ENCODE results near the gene WBP2NL. TPM values are rescaled to one million over a fixed set of nuclear protein-coding genes. Genes with fewer than 3 reads are reported as not detected.
"Not testable (repeated sequence)": the region's sequence is repeated elsewhere in the genome, so short reads cannot be mapped to it uniquely, and the experiment has no call there.

WBP2NL gene, protein sequence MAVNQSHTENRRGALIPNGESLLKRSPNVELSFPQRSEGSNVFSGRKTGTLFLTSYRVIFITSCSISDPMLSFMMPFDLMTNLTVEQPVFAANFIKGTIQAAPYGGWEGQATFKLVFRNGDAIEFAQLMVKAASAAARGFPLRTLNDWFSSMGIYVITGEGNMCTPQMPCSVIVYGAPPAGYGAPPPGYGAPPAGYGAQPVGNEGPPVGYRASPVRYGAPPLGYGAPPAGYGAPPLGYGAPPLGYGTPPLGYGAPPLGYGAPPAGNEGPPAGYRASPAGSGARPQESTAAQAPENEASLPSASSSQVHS
- 0.42 TPM for total RNA-seq

DNA sequence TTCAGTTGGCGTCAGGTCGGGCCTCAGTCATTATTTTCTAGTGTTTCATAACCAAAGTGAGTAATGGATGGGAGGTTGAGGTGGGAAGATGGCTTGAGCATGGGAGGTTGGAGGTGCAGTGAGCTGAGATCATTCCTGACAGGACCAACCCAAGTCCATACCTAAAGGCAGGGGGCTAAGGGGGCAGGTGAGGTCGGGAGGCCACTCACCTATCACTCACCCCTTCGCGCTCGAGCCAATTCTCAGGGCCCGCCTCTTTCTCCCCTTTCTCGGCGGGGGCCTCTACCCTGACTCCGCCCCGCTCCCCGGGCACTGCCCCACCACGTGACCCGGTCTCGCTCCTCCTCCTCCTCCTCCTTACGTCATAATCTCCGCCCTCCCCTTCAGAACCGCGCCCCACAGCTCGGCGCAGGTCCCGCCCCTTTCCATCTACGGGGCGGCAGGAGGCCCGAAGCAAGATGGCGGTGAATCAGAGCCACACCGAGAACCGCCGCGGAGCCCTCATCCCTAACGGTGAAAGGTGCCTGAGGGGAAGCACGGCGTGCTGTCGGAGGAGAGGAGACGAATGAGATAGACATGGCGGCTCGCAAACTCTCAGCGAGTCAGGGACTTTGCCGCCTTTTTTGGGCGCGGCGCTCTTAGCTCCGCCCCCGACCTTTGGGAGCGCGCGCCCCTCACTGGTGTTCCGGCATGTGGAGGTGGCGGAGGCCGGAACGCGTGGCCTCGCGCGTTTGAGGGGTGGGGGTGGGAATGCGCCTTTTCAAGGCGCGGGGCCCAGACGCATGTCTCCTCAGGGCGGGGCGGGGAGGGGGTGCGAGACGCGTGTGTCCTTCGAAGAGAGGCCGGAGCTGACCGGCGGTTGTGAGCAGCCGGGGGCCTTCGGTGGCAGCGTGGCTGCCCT lies at the start of gene WBP2NL:
Gene WBP2NL, plus strand, starts transcription at position 428 of the 901 bp plus-strand sequence. Its CDS starts 31 bp downstream, at position 459.
- no peaks in the 10 kb centered on the region for H3K27me3 ChIP-seq (ENCODE audit: insufficient read depth, low read length)
- H3K4me3 ChIP-seq (ENCODE audit: low read length): peak within 1 kb of the TSS; percentile 58
- H3K9me3 ChIP-seq (ENCODE audit: low read depth, low read length): no peaks in the 10 kb centered on the region
- peaks cover 19% of the 10 kb centered on the region for H3K4me1 ChIP-seq (ENCODE audit: insufficient read depth, low read length)

DNA sequence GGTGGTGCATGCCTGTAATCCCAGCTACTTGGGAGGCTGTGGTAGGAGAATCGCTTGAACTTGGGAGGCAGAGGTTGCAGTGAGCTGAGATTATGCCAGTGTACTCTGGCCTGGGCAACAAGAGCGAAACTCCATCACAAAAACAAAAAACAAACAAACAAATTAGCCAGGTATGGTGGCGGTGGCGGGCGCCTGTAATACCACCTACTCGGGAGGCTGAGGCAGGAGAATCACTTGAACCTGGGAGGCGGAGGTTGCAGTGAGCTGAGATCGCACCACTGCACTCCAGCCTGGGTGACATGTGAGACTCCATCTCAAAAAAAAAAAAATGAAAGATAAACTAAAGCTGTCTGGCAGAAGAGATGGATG lies 49.7 kb upstream of the WBP2NL start:
- not testable (repeated sequence) for H3K4me3 ChIP-seq (ENCODE audit: low read length); H3K27me3 ChIP-seq (ENCODE audit: insufficient read depth, low read length); H3K9me3 ChIP-seq (ENCODE audit: low read depth, low read length)
- peaks cover 22% of the 10 kb centered on the region for H3K4me1 ChIP-seq (ENCODE audit: insufficient read depth, low read length)

DNA sequence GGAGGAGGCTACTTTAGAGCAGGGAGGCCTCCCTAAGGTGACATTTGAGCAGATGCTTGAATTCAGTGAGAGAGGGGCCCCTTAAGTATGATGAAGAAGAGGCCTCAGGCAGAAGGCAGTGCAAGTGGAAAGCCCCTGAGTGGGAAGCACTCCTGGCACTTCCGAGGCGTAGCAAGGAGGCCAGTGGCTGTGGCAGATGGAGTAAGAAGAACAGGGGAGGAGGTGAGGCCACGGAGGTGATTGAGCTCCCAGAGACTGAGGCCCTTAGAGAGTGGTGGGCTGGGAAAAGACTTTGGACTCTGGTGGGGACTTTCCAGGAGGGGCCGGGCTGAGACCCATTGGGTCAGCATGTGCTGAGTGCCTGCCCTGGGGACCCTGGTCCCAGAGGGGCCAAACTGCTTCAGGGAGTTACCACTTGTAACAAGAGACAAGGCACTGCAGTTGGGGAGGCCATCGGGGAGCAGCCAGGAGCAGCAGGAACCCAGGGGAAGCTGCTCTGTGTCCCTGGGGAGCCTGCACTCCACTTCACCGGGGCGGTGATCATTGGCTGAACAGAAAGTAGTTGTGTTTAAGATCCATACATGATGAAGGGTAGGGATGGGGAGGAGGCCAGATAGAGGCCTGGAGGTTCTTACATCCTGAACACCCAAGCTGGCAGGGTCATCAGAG lies 49.2 kb upstream of the WBP2NL start:
- no peaks in the 10 kb centered on the region for H3K27me3 ChIP-seq (ENCODE audit: insufficient read depth, low read length)
- H3K9me3 ChIP-seq (ENCODE audit: low read depth, low read length): no peaks in the 10 kb centered on the region
- H3K4me1 ChIP-seq (ENCODE audit: insufficient read depth, low read length): peaks cover 22% of the 10 kb centered on the region
- H3K4me3 ChIP-seq (ENCODE audit: low read length): no peak overlapping the region

DNA sequence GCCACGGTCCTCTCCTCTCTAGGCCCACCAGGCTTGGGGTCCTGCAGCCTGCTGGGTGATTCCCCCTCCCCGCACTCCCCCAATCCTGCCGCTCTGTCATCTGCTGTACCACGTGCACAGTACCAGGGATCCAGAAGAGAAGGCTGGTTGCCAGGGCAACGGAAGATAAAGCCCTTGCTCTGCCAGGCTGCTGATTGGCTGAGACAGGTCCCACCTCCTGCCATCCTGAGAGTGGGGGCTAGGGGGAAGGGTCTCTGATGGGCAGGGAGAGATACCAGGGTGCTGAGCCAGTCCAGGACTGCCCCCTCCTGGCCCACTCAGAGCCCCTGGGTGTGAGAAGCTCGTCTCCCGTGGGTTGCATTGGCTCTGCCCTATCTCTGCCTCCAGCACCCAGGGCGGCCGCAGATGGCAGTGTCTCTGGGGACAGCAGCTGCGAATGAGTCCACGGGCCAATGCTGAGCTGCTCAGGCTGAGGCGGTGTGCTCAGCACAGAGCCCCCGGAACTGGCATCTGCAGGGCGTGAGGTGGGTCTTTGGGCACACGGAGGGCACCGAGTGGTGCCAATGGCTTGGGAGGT lies 46.6 kb upstream of the WBP2NL start, which contains the start of gene SMIM45:
Gene SMIM45, plus strand, starts transcription at position 253 of the 577 bp plus-strand sequence.
- H3K27me3 ChIP-seq (ENCODE audit: insufficient read depth, low read length): no peaks in the 10 kb centered on the region
- no peak within 1 kb of the TSS for H3K4me3 ChIP-seq (ENCODE audit: low read length)
- no peaks in the 10 kb centered on the region for H3K9me3 ChIP-seq (ENCODE audit: low read depth, low read length)
- peaks cover 7% of the 10 kb centered on the region for H3K4me1 ChIP-seq (ENCODE audit: insufficient read depth, low read length)

DNA sequence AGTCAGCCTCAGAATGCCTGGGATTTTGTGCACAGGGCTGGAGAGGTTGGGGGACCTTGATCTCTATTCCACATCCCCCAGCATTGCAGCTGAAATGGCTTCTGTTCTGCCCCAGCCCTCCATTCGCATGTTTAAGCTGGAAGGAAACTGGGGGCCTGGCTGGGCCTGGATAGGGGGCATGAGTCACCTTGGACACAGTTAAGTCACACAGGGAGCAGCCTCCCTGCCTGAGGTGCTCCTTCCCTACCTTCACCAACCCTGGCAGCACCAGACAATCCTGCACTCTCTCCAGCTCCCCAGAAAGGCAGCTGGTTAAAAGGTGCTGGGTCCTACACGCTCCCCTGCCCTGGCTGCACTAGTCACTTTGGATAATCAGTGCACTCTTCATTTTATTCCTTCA lies 45.9 kb upstream of the WBP2NL start:
- H3K4me1 ChIP-seq (ENCODE audit: insufficient read depth, low read length): peaks cover 4% of the 10 kb centered on the region
- H3K27me3 ChIP-seq (ENCODE audit: insufficient read depth, low read length): no peaks in the 10 kb centered on the region
- no peaks in the 10 kb centered on the region for H3K9me3 ChIP-seq (ENCODE audit: low read depth, low read length)
- no peak overlapping the region for H3K4me3 ChIP-seq (ENCODE audit: low read length)

DNA sequence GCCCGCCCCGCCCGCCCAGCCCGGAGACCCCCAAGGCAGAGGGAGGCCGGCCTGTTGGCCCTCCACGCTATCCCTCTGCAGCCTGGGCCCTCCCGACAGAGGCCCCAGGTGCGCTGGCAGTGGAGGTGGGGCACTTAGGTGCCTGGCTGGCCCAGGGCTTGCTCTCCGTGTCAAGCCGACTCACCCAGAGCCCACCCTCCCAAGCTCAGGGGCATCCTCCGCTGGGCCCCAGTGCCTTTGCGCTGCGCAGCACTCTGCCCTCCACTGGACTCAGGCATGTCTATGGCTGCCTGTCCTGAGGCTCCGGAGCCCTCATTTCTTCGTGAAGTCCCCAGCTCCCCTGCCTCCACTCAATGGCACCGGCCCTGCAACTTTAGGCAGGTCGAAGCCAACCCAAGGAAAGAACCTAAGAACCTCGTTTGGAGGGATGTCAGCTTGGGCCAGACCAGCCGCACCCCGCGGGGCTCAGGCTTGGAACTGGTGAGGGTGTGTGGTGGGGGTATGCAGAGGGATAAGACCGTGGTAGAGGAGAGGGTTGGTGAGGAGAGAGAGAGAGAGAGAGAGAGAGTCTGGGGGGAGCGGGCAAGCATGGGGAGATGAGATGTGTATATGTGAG lies 40.5 kb upstream of the WBP2NL start:
- Histone ChIP-seq H3K4me3 (ENCODE audit: low read length) (no peak overlapping the region), H3K9me3 (ENCODE audit: low read depth, low read length) (no peaks in the 10 kb centered on the region), H3K4me1 (ENCODE audit: insufficient read depth, low read length) (peaks cover 7% of the 10 kb centered on the region), H3K27me3 (ENCODE audit: insufficient read depth, low read length) (no peaks in the 10 kb centered on the region)

DNA sequence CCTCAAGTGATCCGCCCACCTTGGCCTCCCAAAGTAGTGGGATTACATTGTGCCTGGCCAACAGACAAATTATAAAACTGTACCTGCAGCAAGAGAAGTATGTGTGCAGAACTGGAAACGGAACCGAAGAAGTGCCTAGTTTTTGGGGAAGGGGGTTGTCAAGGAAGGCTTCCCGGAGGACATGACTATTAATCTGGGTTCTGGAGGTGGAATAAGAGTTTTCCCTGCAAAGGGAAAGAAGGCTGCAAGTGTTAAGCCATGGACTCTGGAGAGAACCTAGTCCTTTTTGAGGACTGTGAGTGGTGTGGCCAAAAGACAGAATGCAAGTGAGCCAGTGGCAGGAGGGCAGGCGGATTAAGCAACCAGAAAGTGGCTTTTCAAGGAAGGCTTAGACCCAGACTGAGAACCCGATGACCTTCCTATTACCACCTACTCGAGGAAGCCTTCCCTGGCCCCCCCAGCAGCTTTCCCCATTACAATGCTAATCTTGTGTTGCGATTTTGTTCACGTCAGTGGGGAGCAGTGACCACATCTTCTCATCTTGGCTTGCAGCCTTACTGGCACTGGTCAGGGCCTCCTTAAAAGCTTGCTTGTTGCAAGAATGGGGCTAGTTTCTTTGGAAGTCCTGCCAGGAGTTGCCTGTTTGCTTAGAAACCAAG lies 35.0 kb upstream of the WBP2NL start:
- Histone ChIP-seq H3K4me1 (ENCODE audit: insufficient read depth, low read length) (no peaks in the 10 kb centered on the region), H3K4me3 (ENCODE audit: low read length) (no peak overlapping the region), H3K27me3 (ENCODE audit: insufficient read depth, low read length) (no peaks in the 10 kb centered on the region), H3K9me3 (ENCODE audit: low read depth, low read length) (no peaks in the 10 kb centered on the region)

DNA sequence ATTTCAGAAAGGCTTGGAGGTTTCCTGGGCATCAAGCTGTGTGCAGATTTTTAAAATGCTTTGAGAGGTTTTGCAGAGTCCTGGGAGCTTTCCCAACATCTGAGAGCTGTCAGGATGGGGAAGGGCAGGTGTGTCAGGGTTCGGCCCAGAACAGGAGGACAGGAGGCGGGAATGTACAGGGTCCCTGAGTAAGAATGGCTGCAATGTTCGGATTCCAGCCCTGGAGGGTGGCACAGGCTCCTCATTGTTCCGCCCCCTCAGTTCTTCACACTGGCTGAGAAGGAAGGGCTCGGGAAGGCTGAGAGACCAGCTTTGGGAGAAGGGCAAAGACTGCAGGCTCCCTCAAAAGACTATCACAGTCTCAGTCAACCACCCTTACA lies 34.5 kb upstream of the WBP2NL start:
- H3K4me1 ChIP-seq (ENCODE audit: insufficient read depth, low read length): no peaks in the 10 kb centered on the region
- H3K4me3 ChIP-seq (ENCODE audit: low read length): no peak overlapping the region
- no peaks in the 10 kb centered on the region for H3K9me3 ChIP-seq (ENCODE audit: low read depth, low read length)

DNA sequence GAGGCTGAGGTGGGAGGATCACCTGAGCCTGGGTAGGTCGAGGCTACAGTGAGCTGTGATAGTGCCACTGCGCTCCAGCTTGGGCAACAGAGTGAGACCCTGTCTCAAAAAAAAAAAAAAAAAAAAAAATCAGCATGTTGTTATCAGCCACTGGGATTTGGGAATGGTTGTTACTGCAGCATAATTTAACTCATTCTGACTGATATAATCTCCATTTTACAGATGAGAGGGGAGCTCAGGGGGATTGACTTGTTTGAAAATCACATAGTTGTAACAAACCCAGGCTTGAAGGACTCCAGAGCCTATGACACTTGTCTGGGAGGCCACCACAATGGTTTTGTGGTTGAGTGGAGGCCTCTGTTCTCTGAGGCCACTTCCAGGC lies 32.4 kb upstream of the WBP2NL start:
- no peak overlapping the region for H3K4me3 ChIP-seq (ENCODE audit: low read length)

More for the DNA sequence above, 34.5 kb upstream of the WBP2NL start:
- no peaks in the 10 kb centered on the region for H3K27me3 ChIP-seq (ENCODE audit: insufficient read depth, low read length)

DNA sequence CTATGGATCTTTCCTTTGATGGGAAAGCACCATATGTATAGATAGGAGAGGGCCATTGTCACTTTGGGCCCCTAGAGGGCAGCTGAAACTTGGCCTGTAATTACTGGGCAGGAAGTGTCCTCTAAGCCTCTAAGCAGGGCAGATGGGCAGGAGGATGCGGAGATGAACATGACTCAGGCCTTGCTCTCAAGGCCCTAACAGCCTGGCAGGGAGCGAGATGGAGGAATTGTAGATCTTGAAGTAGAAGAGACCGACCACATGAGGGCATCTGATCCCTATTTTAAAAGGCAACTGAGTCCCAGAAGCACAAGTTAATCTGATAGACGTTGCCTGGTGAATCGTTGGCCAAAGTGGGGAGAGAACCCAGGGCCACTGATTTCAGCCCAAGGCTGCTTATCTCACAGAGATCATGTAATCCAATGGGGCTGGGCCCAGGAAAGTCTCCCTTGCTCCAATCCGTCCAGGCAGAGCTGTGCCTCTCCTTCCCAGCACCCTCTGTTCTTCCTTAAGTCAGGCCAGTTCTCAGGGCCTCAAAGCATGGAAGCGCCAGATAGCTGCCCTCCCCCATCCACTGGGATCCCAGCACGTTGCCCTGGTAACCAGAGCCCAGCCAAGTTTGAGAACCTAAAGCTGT lies 31.9 kb upstream of the WBP2NL start:
- Histone ChIP-seq H3K9me3 (ENCODE audit: low read depth, low read length) (no peaks in the 10 kb centered on the region), H3K27me3 (ENCODE audit: insufficient read depth, low read length) (no peaks in the 10 kb centered on the region), H3K4me3 (ENCODE audit: low read length) (no peak overlapping the region), H3K4me1 (ENCODE audit: insufficient read depth, low read length) (no peaks in the 10 kb centered on the region)

More for the DNA sequence above, 32.4 kb upstream of the WBP2NL start:
- no peaks in the 10 kb centered on the region for H3K9me3 ChIP-seq (ENCODE audit: low read depth, low read length)
- no peaks in the 10 kb centered on the region for H3K4me1 ChIP-seq (ENCODE audit: insufficient read depth, low read length)
- H3K27me3 ChIP-seq (ENCODE audit: insufficient read depth, low read length): no peaks in the 10 kb centered on the region

DNA sequence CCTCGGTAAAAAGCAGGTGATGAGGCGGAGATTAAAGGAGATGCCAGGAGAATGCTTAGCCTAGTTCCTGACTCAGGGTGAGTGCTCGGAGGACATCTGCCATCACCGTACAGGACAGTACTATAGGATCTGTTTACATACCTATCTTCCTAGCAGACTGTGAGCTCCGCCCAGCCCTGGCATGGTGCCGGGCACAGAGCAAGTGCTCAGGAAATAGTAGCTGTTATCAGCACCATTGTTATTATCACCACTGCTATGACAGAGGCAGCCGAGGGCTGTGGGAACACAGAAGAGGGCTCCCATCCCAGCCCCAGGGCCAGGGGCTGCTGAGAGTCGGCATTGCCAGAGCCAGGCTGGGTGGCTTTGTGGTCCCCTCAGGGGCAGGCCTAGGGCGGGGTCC lies 30.0 kb upstream of the WBP2NL start:
- Histone ChIP-seq H3K27me3 (ENCODE audit: insufficient read depth, low read length) (no peaks in the 10 kb centered on the region), H3K9me3 (ENCODE audit: low read depth, low read length) (no peaks in the 10 kb centered on the region), H3K4me1 (ENCODE audit: insufficient read depth, low read length) (no peaks in the 10 kb centered on the region)

DNA sequence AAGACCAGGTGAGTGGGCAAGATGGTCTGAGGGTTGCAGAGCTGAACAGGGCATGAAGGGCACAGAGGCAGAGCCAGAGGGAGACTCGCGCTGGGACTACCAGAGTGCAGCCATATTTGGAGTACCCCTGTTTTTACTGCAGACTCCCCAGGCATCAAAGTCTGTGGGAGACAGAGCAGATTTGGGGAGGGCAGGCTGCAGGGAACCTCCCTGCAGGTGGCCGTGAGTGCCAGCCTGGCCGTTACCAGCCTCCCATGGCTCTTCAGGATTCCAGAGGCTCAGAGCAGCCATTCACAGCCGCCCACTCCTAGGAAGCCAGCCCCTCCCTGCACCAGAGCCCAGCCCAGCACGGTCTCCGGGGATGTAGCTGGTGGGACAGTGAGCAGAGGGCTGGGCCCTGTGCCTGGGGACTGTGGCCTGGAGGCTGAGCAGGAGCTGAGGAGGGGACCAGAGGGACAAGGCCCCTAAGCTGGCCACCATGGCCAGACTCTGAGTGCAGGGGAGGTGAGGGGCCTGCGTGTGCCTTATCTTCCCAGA lies 29.4 kb upstream of the WBP2NL start, which contains the start of gene SEPTIN3:
Gene SEPTIN3, plus strand, starts transcription at position 334 of the 537 bp plus-strand sequence. CDS start 2,050 bp downstream, outside the sequence.
- Histone ChIP-seq H3K27me3 (ENCODE audit: insufficient read depth, low read length) (no peaks in the 10 kb centered on the region), H3K9me3 (ENCODE audit: low read depth, low read length) (no peaks in the 10 kb centered on the region), H3K4me1 (ENCODE audit: insufficient read depth, low read length) (no peaks in the 10 kb centered on the region), H3K4me3 (ENCODE audit: low read length) (no peak within 1 kb of the TSS)

More for the DNA sequence above, 30.0 kb upstream of the WBP2NL start:
- no peak overlapping the region for H3K4me3 ChIP-seq (ENCODE audit: low read length)

DNA sequence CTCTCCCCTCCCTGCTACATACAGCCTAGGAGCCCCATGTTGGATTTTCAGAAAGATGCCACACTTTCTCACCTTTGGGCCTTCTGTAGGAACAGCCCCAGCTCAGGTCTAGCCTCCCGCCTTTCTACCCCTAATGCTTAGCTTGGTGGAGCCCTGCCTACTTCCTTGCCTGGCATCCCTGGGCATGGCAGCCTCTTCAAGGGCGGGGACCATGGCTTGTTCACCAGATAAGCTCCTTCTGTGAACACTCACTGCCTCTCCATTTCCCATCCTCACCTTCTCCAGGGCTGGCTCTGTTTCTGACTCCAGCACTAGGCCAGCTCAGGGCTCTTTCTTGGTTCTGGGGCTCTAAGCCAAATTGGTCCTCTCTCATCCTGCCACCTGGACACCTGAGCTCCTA lies 28.0 kb upstream of the WBP2NL start:
- no peaks in the 10 kb centered on the region for H3K9me3 ChIP-seq (ENCODE audit: low read depth, low read length)
- no peak overlapping the region for H3K4me3 ChIP-seq (ENCODE audit: low read length)

More for the DNA sequence above, 28.0 kb upstream of the WBP2NL start:
- H3K4me1 ChIP-seq (ENCODE audit: insufficient read depth, low read length): no peaks in the 10 kb centered on the region
- H3K27me3 ChIP-seq (ENCODE audit: insufficient read depth, low read length): peaks cover 7% of the 10 kb centered on the region
